ENCODE measurements around the gene C11orf21.

DNA sequence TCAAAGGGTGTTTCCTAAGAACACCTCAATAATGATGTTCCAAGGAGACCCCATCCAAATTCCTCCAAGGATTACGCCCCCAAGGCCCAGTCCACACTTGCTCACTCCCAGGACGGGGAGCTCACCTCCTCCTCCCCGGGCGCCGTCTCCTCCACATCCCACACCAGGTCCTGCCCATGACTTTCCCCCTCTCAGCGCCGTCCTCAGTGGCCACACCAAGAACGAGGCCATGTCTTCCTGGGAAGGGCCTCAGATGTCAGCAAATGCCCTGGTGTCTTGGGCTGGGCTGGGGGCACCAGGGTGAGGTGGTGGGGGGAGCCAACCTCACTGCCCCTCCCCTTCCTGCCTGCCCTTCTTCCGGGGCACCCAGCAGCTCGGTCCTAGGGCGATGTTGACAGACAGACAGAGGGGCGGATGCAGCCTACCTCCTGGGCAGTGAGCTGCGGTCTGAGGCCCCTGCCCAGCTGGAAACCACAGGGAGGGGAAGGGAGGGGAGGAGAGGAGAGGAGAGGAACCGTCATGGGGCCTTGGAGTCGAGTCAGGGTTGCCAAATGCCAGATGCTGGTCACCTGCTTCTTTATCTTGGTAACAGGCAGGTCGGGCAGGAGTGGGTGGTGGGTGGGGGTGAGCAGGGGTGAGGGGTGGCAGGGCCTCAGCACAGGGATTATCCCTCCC is at the start of gene C11orf21, which contains the start of gene TSPAN32:
- TF ChIP-seq EZH2 (IDR thresholded peaks at IDR 0.05; ENCODE audit: low read length): no peak
- TF ChIP-seq, protein P1, sequence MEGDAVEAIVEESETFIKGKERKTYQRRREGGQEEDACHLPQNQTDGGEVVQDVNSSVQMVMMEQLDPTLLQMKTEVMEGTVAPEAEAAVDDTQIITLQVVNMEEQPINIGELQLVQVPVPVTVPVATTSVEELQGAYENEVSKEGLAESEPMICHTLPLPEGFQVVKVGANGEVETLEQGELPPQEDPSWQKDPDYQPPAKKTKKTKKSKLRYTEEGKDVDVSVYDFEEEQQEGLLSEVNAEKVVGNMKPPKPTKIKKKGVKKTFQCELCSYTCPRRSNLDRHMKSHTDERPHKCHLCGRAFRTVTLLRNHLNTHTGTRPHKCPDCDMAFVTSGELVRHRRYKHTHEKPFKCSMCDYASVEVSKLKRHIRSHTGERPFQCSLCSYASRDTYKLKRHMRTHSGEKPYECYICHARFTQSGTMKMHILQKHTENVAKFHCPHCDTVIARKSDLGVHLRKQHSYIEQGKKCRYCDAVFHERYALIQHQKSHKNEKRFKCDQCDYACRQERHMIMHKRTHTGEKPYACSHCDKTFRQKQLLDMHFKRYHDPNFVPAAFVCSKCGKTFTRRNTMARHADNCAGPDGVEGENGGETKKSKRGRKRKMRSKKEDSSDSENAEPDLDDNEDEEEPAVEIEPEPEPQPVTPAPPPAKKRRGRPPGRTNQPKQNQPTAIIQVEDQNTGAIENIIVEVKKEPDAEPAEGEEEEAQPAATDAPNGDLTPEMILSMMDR (optimal IDR thresholded peaks at IDR 0.05 in 1 of 3, IDR thresholded peaks at IDR 0.05 in 1 of 3, conservative IDR thresholded peaks at IDR 0.05 in 1 of 3; ENCODE audit: extremely low read depth in 1 of 3, insufficient read depth in 2 of 3, low read length in 3 of 3): no peak
